Muscle of leg (tissue), 11 donors: ENCODE results near the gene KIF19. TPM values are rescaled to one million over a fixed set of nuclear protein-coding genes. Genes with fewer than 3 reads are reported as not detected.
A peak's percentile ranks its signal among the peaks of the same experiment; 100 is the strongest.

Experiments used
- DNase-seq: peaks from one replicate; pipeline ENCODE4 v3.0.0; 2013
- H3K27ac ChIP-seq: one replicate; pipeline ENCODE4 v1.5.1; 2013; ENCODE audit warnings: mild to moderate bottlenecking, low read length, control low read depth
- H3K27me3 ChIP-seq: one replicate; pipeline ENCODE4 v1.6.1; 2013; ENCODE audit warnings: low read length; ENCODE audit not compliant: control insufficient read depth, insufficient read depth
- H3K36me3 ChIP-seq: one replicate; pipeline ENCODE4 v1.6.1; 2013; ENCODE audit warnings: low read length; ENCODE audit not compliant: control insufficient read depth, insufficient read depth
- H3K4me1 ChIP-seq: one replicate; pipeline ENCODE4 v1.6.1; 2013; ENCODE audit warnings: low read length; ENCODE audit not compliant: control insufficient read depth, insufficient read depth
- H3K4me3 ChIP-seq: one replicate; pipeline ENCODE4 v1.5.1; 2013; ENCODE audit warnings: low read length, control low read depth
- H3K9me3 ChIP-seq: replicated peaks from 2 replicates; pipeline ENCODE4 v1.6.1; 2013; ENCODE audit warnings: low read depth, low read length; ENCODE audit not compliant: control insufficient read depth
- WGBS: methylation state at CpG from one replicate; pipeline ENCODE4 v1.1.5; 2013; ENCODE audit warnings: missing lambda C conversion rate; ENCODE audit not compliant: insufficient coverage; 5-methylcytosine and 5-hydroxymethylcytosine counted together
- polyA plus RNA-seq, 8 donors: library from polyadenylated mRNA; unstranded; fragments of 120-200 nt; gene quantifications; one replicate each; pipeline versions ENCODE4 v1.2.1 to v1.2.3, GENCODE V29; 2013; ENCODE audit warnings: inconsistent platforms in 1 of 8, low replicate concordance in 1 of 8; ENCODE audit not compliant: insufficient read length in 8 of 8, insufficient read depth in 1 of 8
- total RNA-seq: library from RNA; stranded (reverse); fragments of 120-200 nt; gene quantifications from one replicate; pipeline ENCODE4 v1.2.4, GENCODE V29; 2013

KIF19 gene
- total and polyA plus RNA-seq, 9 donors: 0.74 to 2.5 (median 1.6) TPM

- H3K27ac ChIP-seq: no peak overlapping the region
- no peaks in the 10 kb centered on the region for H3K27me3 ChIP-seq
- H3K4me3 ChIP-seq: no peak overlapping the region
- H3K36me3 ChIP-seq: no peaks in the 10 kb centered on the region
- WGBS: 94% methylated on average over 26 of the region's 26 CpGs
- no peaks in the 10 kb centered on the region for H3K9me3 ChIP-seq
- H3K4me1 ChIP-seq: peaks cover 31% of the 10 kb centered on the region
- no peak for DNase-seq
Observed at GRCh38 chr17:74371653-74372147, 45.7 kb downstream of the KIF19 start.

- Histone ChIP-seq H3K27ac (no peak overlapping the region), H3K4me1 (peaks cover 31% of the 10 kb centered on the region), H3K9me3 (no peaks in the 10 kb centered on the region), H3K27me3 (no peaks in the 10 kb centered on the region), H3K4me3 (no peak overlapping the region), H3K36me3 (no peaks in the 10 kb centered on the region)
- no peak for DNase-seq
- 94% methylated on average over 8 of the region's 9 CpGs for WGBS
Observed at GRCh38 chr17:74372426-74372825, 46.4 kb downstream of the KIF19 start.

GRCh38 chr17:74373838-74374606, 48.0 kb downstream of the KIF19 start:
- 87% methylated on average over 3 of the region's 15 CpGs for WGBS
- no peak overlapping the region for H3K4me3 ChIP-seq
- peak overlapping the region; percentile 47 for H3K27ac ChIP-seq
- peak; percentile 61 for DNase-seq
- peaks cover 23% of the 10 kb centered on the region for H3K4me1 ChIP-seq
- no peaks in the 10 kb centered on the region for H3K36me3 ChIP-seq
- H3K27me3 ChIP-seq: no peaks in the 10 kb centered on the region
- no peaks in the 10 kb centered on the region for H3K9me3 ChIP-seq

GRCh38 chr17:74374858-74375257, 48.8 kb downstream of the KIF19 start:
- peaks cover 31% of the 10 kb centered on the region for H3K4me1 ChIP-seq
- 80% methylated on average over 3 of the region's 3 CpGs for WGBS
- H3K4me3 ChIP-seq: no peak overlapping the region
- H3K36me3 ChIP-seq: no peaks in the 10 kb centered on the region
- DNase-seq: no peak
- H3K27me3 ChIP-seq: no peaks in the 10 kb centered on the region
- no peaks in the 10 kb centered on the region for H3K9me3 ChIP-seq
- H3K27ac ChIP-seq: no peak overlapping the region

GRCh38 chr17:74379495-74380085, 53.6 kb downstream of the KIF19 start:
- Histone ChIP-seq H3K9me3 (no peaks in the 10 kb centered on the region), H3K27ac (peak overlapping the region; percentile 75), H3K4me3 (peak overlapping the region; percentile 22), H3K4me1 (peaks cover 29% of the 10 kb centered on the region), H3K36me3 (no peaks in the 10 kb centered on the region), H3K27me3 (no peaks in the 10 kb centered on the region)
- 18% methylated on average over 5 of the region's 20 CpGs for WGBS
- DNase-seq: peak; percentile 92

GRCh38 chr17:74380086-74380958, 54.3 kb downstream of the KIF19 start:
- WGBS: 20% methylated on average over 7 of the region's 17 CpGs
- peaks cover 24% of the 10 kb centered on the region for H3K4me1 ChIP-seq
- no peak overlapping the region for H3K4me3 ChIP-seq
- H3K36me3 ChIP-seq: no peaks in the 10 kb centered on the region
- peak overlapping the region; percentile 75 for H3K27ac ChIP-seq
- H3K27me3 ChIP-seq: no peaks in the 10 kb centered on the region
- H3K9me3 ChIP-seq: no peaks in the 10 kb centered on the region
- DNase-seq: peak; percentile 53

- H3K4me3 ChIP-seq: no peak overlapping the region
- no peak for DNase-seq
- 82% methylated on average over 12 of the region's 15 CpGs for WGBS
- no peaks in the 10 kb centered on the region for H3K9me3 ChIP-seq
- no peaks in the 10 kb centered on the region for H3K27me3 ChIP-seq
- peak overlapping the region; percentile 75 for H3K27ac ChIP-seq
- H3K4me1 ChIP-seq: peaks cover 27% of the 10 kb centered on the region
- no peaks in the 10 kb centered on the region for H3K36me3 ChIP-seq
Observed at GRCh38 chr17:74380959-74381808, 55.2 kb downstream of the KIF19 start.

GRCh38 chr17:74383141-74383540, 57.1 kb downstream of the KIF19 start:
- Histone ChIP-seq H3K4me1 (peaks cover 38% of the 10 kb centered on the region), H3K27ac (no peak overlapping the region), H3K36me3 (no peaks in the 10 kb centered on the region), H3K9me3 (no peaks in the 10 kb centered on the region), H3K4me3 (no peak overlapping the region), H3K27me3 (no peaks in the 10 kb centered on the region)
- 81% methylated on average over 3 of the region's 5 CpGs for WGBS
- no peak for DNase-seq

GRCh38 chr17:74385201-74385600, 59.2 kb downstream of the KIF19 start:
- no peaks in the 10 kb centered on the region for H3K36me3 ChIP-seq
- WGBS: 80% methylated on average over 1 of the region's 3 CpGs
- no peak for DNase-seq
- H3K27ac ChIP-seq: no peak overlapping the region
- peaks cover 35% of the 10 kb centered on the region for H3K4me1 ChIP-seq
- H3K9me3 ChIP-seq: no peaks in the 10 kb centered on the region
- no peak overlapping the region for H3K4me3 ChIP-seq
- H3K27me3 ChIP-seq: no peaks in the 10 kb centered on the region
